ENCODE data around the gene SERPINF2.
A peak's percentile ranks its signal among the peaks of the same experiment; 100 is the strongest.

- TF ChIP-seq, protein P1, sequence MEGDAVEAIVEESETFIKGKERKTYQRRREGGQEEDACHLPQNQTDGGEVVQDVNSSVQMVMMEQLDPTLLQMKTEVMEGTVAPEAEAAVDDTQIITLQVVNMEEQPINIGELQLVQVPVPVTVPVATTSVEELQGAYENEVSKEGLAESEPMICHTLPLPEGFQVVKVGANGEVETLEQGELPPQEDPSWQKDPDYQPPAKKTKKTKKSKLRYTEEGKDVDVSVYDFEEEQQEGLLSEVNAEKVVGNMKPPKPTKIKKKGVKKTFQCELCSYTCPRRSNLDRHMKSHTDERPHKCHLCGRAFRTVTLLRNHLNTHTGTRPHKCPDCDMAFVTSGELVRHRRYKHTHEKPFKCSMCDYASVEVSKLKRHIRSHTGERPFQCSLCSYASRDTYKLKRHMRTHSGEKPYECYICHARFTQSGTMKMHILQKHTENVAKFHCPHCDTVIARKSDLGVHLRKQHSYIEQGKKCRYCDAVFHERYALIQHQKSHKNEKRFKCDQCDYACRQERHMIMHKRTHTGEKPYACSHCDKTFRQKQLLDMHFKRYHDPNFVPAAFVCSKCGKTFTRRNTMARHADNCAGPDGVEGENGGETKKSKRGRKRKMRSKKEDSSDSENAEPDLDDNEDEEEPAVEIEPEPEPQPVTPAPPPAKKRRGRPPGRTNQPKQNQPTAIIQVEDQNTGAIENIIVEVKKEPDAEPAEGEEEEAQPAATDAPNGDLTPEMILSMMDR (IDR thresholded peaks at IDR 0.05), result 0 out of 2 replicates have a peak, but pooled peaks have one; percentile 28
- TF ChIP-seq ZFX (IDR thresholded peaks at IDR 0.05; ENCODE audit: borderline replicate concordance), result no peak
Measured at GRCh38 chr17:1783834-1784611, 41.4 kb downstream of the SERPINF2 start.

Measured in 22Rv1 (cell line).